ENCODE data around the gene SSU72. TPM values are rescaled to one million over a fixed set of nuclear protein-coding genes. Genes with fewer than 3 reads are reported as not detected.
"Not testable (repeated sequence)": the region's sequence is repeated elsewhere in the genome, so short reads cannot be mapped to it uniquely, and the experiment has no call there.

SSU72 gene
- total RNA-seq, 1 donor from 2014 or later: 87.1 TPM

GRCh38 chr1:1526476-1526875 is 48.2 kb downstream of the SSU72 start:
- not testable (repeated sequence) for DNase-seq

- not testable (repeated sequence) for DNase-seq
These were observed 49.8 kb downstream of the SSU72 start for GRCh38 chr1:1524750-1525383.

- DNase-seq: not testable (repeated sequence)
These were observed 51.0 kb downstream of the SSU72 start for GRCh38 chr1:1523651-1524050.

- not testable (repeated sequence) for DNase-seq
These were observed 51.4 kb downstream of the SSU72 start for GRCh38 chr1:1523226-1523625.

- DNase-seq: not testable (repeated sequence)
These were observed 52.1 kb downstream of the SSU72 start for GRCh38 chr1:1522536-1522935.

- no peak for DNase-seq
These were observed 53.3 kb downstream of the SSU72 start for GRCh38 chr1:1521331-1521730.

- not testable (repeated sequence) for DNase-seq
These were observed 54.7 kb downstream of the SSU72 start for GRCh38 chr1:1519805-1520505.

- not testable (repeated sequence) for DNase-seq
These were observed 56.0 kb downstream of the SSU72 start for GRCh38 chr1:1518621-1519007.

- DNase-seq: no peak
These were observed 56.6 kb downstream of the SSU72 start for GRCh38 chr1:1517973-1518620.

GRCh38 chr1:1516923-1517322 is 57.7 kb downstream of the SSU72 start:
- not testable (repeated sequence) for DNase-seq

GRCh38 chr1:1514376-1514775 is 60.3 kb downstream of the SSU72 start:
- not testable (repeated sequence) for DNase-seq

GRCh38 chr1:1513675-1514074 is 61.0 kb downstream of the SSU72 start:
- not testable (repeated sequence) for DNase-seq

- not testable (repeated sequence) for DNase-seq
These were observed 62.2 kb downstream of the SSU72 start for GRCh38 chr1:1512425-1512824.

- peak; percentile 99 for DNase-seq
These were observed 63.0 kb downstream of the SSU72 start, which contains the start of gene ATAD3A for GRCh38 chr1:1511533-1512285. Gene ATAD3A, plus strand, starts transcription at chr1:1512162. Its CDS starts 107 bp downstream, at chr1:1512269.

- DNase-seq: peak; percentile 43
These were observed 63.6 kb downstream of the SSU72 start for GRCh38 chr1:1510912-1511532.

- DNase-seq: not testable (repeated sequence)
These were observed 65.2 kb downstream of the SSU72 start for GRCh38 chr1:1509465-1509850.

- DNase-seq: not testable (repeated sequence)
These were observed 65.7 kb downstream of the SSU72 start for GRCh38 chr1:1508775-1509464.

GRCh38 chr1:1507305-1507704 is 67.4 kb downstream of the SSU72 start:
- no peak for DNase-seq

- not testable (repeated sequence) for DNase-seq
These were observed 68.9 kb downstream of the SSU72 start for GRCh38 chr1:1505801-1506200.

GRCh38 chr1:1505366-1505798 is 69.3 kb downstream of the SSU72 start:
- DNase-seq: peak; percentile 13

- peak; percentile 75 for DNase-seq
These were observed 69.8 kb downstream of the SSU72 start for GRCh38 chr1:1504777-1505365.

Data from dermis blood vessel endothelial cell (primary cell).